Right ventricle myocardium inferior (tissue), 1 donor: ENCODE measurements around the gene LMAN1L. TPM values are rescaled to one million over a fixed set of nuclear protein-coding genes. Genes with fewer than 3 reads are reported as not detected.
"Not testable (repeated sequence)": the region's sequence is repeated elsewhere in the genome, so short reads cannot be mapped to it uniquely, and the experiment has no call there.

ENCODE experiments used
- ATAC-seq: fragments of 200-7000 bp; cut with Tn5 transposase; one replicate; pipeline ENCODE4 v1.9.1; 2020; ENCODE audit warnings: mild to moderate bottlenecking, moderate library complexity
- DNase-seq: peaks from one replicate; pipeline ENCODE4 v3.0.0; 2021; ENCODE audit errors: missing footprints
- intact Hi-C: fragments of 100-400 bp; cut with DNase I; formaldehyde crosslinking; loops from one replicate; pipeline ENCODE4 v1.11.0; 2022
- total RNA-seq: library from RNA; stranded (reverse); fragmentation: NEBNext Ultra II Directional; extraction: Animal tissue kit (Norgen Biotek cat#: 25700); gene quantifications from one replicate; pipeline ENCODE4 v1.2.1, GENCODE V29; 2021
- donor health status: DM: no; HTN: yes; CAD: no; lungs with severe emphysema.

The LMAN1L gene
- total RNA-seq, 1 donor from 2014 or later: 21.9 TPM

DNA sequence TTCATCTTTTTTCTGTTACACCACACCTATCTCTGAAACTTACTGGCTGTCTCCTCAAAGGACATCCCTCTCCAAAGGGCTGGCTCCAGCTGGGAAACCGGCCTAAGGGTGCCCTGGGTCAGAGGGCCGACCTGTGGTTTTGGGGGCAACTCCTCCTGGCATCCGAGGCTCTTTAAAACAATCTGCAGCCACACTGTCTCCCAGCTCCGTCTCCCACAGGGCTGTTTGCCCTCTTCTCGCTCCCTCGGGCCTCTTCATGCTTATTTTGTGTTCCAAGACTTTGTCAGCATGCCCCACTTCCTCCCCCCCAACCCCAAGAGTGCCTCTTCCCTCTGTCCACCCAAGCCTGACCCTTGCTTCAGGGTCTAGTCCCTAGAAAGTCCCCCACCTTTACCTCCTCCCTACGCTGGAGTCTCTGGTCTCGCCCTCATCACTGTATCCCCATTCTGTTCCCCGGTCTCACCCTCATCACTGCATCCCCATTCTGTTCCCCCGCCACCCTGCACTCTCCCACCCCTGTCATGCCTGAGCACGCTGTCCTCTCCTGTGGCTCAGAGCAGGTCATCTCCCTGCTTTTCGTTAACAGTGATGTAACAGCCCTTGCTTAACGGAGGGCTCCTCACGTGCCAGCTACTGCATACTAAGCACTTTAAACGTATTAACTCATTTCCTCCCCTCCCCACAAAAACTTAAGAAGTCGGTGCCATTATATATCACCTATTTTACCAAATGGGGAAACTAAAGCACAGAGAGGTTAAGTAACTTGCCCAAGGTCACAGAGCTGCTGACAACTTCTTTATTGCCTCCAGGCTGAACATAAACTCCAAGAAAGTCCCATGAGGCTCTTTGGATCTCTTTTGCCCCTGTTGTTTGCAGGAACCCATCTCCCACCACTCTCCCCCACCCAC, 31.9 kb upstream of the LMAN1L start:
- intact Hi-C loops: loop anchor here (5.0 kb wide), 1 partner anchor 52 kb away; no protein-coding TSS in a partner anchor
- no peak for ATAC-seq

GRCh38 chr15:74781431-74782258, 31.0 kb upstream of the LMAN1L start, which contains the start of gene CSK:
CSK (plus strand) TSS chr15:74782080; CDS start chr15:74798298, 16,218 bp downstream.
- intact Hi-C loops: loop anchor here (1.0 to 5.0 kb wide), 2 partner anchors 19 to 51 kb away; no protein-coding TSS in a partner anchor

More for the DNA sequence above, 31.9 kb upstream of the LMAN1L start:
- DNase-seq: no peak

GRCh38 chr15:74782259-74783071, 30.2 kb upstream of the LMAN1L start:
- intact Hi-C loops: loop anchor here (1.0 to 5.0 kb wide), 2 partner anchors 18 to 50 kb away; no protein-coding TSS in a partner anchor
- DNase-seq (peak; percentile 87), ATAC-seq (peak; percentile 5)

More at GRCh38 chr15:74781431-74782258, 31.0 kb upstream of the LMAN1L start, which contains the start of gene CSK:
- peak; percentile 64 for ATAC-seq
- peak; percentile 88 for DNase-seq

DNA sequence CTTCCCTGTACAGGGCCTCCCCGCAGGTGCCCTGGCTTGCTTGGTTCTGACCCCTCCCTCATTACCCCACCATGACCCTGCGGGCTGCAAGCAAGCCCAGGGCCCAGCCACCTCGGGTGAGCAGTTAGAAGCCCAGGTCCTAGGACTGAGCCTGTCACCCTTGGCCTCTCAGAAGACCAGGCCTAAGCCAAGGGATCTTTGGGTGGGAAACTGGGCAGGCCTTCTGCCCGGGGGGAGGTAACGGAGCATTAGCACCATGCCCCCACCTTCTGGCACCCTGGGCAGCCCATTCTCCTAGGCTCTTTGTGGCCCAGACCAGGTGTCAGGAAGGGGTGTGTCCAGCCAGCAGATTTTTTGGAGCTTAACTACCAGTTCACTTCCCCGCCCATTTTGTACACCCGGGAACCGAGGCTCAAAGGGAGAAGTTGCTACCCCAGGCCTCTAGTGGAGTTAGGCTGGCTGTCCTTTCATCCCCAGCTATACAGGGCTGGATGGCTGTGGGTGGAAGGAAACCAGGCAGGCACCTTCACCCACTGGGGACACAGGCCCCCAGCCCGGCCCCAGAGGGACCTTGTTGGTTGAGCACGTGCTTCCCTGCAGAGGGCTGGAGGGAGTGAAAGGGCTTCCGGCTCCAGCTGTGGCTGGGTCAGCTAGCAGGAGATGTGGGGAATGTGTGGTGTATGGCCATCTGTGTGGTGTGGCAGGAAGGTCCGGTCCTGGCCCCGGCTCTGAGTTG, 29.4 kb upstream of the LMAN1L start:
- intact Hi-C loops: loop anchor here (5.0 kb wide), 1 partner anchor 49 kb away; no protein-coding TSS in a partner anchor
- no peak for DNase-seq
- ATAC-seq: no peak

DNA sequence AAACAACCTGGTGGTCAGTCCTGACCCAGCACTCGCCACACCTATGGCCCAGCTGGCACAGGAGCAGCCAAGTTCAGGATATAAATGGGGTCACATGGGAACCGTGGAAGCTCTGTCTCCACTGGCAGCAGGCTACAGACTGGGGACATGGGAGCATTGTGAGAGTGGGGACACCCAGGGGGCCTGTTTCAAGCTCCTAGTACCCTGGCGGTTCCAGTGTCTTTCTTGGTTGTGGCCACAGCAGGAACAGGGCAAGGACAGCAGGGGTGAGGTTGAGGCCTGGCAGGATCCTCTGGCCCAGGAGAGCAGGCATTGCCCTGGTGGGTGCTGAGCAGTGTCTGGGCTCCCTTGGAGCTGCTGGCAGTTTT, 28.8 kb upstream of the LMAN1L start:
- ATAC-seq (no peak), DNase-seq (no peak)
- intact Hi-C loops: loop anchor here (5.0 kb wide), 1 partner anchor 49 kb away; no protein-coding TSS in a partner anchor

DNA sequence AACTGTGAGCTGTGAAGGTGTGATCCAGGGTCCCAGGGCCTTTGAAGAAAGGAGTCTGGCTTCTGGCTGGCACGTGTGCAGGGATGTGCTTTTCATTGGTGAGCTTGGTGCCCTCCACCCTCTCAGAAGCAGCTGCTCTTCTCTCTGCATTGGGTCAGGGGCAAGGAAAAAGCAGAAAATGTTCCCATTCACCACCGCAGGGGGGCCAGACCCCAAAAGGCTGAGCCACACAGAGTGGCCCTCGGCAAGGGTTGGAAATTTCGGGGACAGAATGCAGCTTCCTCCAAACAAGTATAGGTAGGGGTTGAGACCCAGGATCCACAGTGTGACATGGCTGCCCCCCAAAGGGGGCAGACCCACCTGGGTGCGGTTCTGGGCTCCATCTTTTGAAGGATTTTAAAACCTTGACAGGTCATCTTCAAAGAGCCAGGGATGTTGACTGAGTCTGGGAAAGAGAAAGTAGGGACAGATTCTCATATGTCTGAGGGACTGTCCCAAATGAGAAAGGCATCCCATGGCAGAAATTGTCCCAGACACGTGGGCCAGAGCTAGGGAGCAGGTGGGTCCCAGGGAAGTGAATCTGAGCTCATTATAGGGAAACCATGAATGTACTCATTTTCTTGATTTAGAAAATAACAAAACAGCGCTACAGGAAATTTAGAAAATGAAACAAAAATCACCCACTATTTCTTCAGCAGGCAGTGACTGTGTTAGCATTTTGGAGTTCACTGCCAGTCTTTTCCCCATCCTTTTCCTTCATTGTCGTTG, 28.0 kb upstream of the LMAN1L start:
- ATAC-seq: no peak
- intact Hi-C loops: loop anchor here (5.0 kb wide), 2 partner anchors 48 to 108 kb away; partner anchors contain the start of gene MPI

DNA sequence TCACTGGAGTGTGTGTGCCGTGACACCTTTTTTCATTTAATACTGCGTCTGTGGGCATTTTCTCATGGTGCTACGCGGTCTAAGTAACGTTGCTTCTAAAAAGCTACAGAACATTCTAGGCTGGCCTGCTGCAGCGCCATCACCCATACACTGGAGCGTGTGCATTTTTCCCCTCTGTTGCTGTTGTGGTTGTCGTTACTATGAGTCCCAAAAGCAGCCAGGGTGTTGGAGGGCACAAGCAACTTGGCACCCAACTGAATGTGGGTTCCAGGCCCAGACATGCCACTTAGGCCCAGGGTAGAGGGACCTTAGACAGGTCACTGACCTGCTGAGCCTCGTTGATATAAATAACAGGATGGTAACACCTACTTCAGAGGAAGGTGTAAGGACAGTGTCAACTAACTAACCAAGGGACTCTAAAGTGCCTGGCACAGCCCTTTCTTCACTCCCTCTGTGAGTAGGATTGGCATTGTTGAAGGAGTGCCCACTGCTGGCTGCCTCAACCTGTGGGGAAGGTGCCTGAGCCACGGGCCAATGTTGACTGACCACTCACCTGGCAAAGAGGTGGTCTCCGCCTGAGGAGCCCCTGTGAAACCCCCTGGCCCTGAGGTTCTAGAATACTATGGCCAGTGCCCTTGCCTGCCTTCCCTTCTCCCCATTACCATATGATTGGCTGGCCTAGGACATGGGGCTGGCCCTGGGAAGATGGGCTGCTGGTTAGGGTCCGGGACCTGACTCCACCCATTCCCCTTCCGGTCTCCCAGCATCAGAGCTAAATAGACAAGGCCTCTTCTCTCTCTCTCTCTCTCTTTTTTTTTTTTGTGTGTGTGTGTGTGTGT, 27.2 kb upstream of the LMAN1L start:
- DNase-seq: no peak
- peak; percentile 44 for ATAC-seq
- intact Hi-C loops: loop anchor here (5.0 kb wide), 1 partner anchor 107 kb away; the partner anchor contains the start of gene MPI

More for the DNA sequence above, 28.0 kb upstream of the LMAN1L start:
- DNase-seq: no peak

DNA sequence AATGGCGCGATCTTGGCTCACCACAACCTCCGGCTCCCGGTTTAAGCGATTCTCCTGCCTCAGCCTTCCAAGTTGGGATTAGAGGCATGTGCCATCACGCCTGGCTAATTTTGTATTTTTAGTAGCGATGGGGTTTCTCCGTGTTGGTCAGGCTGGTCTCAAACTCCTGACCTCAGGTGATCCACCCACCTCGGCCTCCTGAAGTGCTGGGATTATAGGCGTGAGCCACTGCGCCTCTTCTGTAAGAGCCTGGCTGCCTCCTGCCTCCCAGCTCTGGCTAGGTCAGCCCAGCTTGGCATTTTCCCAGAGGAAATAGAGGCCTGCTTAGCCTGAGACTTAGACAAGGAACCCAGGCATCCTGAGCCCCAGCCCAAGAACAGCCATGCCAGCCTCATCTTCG, 26.6 kb upstream of the LMAN1L start:
- intact Hi-C loops: loop anchor here (5.0 kb wide), 1 partner anchor 106 kb away; the partner anchor contains the start of gene MPI
- DNase-seq, ATAC-seq: not testable (repeated sequence)

- peak; percentile 1 for ATAC-seq
- peak; percentile 80 for DNase-seq
- intact Hi-C loops: loop anchor here (5.0 kb wide), 1 partner anchor 106 kb away; the partner anchor contains the start of gene MPI
Measured at GRCh38 chr15:74786551-74787165, 26.0 kb upstream of the LMAN1L start.

DNA sequence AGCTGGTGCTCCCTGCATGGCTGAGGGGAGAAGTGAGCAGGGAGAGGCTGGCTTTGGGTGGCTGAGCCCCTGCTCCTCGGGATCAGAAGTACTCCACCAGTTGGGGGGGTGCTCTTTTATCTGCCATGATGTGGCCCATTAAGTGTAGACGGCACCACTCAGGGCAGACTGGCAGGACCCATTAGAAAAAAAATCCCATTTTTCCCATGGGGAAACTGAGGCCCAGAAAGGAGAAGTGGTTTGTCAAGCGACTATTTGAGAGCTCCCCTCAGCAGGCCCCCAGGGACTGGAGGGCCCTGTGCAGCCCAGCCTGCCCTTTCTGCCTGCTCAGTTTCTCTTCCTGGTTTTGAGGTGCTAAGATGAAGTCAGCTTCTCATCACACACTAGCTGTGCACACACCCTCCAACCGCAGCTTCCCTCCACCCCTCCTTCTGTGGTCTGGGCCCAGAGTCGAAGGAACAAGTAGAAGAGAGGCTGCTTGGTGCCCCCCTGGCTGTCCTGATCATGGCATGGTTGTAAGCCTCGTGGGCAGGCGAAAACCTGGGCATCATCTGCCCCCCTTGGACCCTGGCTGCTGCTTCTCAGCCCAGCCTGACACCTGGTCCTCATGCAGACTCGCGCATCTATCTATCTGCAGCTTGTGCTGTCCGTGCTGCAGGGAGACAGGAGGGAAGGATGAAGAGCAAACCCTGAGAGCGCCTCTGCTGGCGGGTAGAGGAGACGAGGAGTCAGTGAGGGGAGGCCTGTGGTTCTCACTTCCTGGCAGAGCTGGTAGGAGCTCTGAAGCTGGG, 25.2 kb upstream of the LMAN1L start:
- DNase-seq: peak; percentile 88
- intact Hi-C loops: loop anchor here (5.0 kb wide), 1 partner anchor 105 kb away; the partner anchor contains the start of gene MPI
- peak; percentile 34 for ATAC-seq

DNA sequence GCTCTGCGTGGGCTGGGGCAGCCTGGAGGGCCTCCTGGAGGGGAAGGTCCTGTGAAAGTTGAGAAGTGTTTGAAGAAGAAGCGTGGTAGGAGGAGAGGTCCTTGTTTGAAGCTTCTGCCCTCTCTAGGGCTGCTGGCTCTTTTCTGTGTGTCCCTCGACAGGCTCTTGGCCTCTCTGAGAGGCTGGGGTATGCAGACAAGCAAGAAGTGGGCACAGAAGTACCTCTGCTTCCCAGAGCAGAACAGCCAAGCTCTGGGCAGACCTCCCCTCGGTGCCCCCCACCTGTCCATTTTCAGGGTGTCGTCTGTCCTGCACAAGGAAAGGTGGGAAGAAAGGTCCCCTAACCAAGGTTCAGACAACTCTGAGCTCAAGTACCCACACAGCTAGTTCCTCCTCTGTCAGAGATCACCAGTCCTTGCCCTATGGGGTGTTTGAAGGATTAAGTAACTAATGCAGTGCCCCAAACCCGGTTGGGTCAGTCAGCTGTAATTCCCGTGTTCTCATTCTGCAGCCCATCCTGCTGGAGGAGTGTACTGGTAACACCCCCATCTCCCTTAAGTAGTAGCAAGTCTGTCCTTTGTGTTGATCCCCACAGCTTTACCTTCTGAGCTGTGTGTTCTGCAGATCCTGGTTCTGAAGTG, 24.5 kb upstream of the LMAN1L start:
- no peak for ATAC-seq
- intact Hi-C loops: loop anchor here (5.0 kb wide), 1 partner anchor 104 kb away; the partner anchor contains the start of gene MPI
- DNase-seq: no peak

- DNase-seq (no peak), ATAC-seq (no peak)
- intact Hi-C loops: loop anchor here (5.0 kb wide), 1 partner anchor 104 kb away; the partner anchor contains the start of gene MPI
Measured at GRCh38 chr15:74788683-74789151, 23.9 kb upstream of the LMAN1L start.

- intact Hi-C loops: loop anchor here (5.0 kb wide), 1 partner anchor 103 kb away; the partner anchor contains the start of gene MPI
- DNase-seq (no peak), ATAC-seq (no peak)
Measured at GRCh38 chr15:74789171-74789631, 23.4 kb upstream of the LMAN1L start.

- ATAC-seq (no peak), DNase-seq (no peak)
- intact Hi-C loops: loop anchor here (5.0 kb wide), 1 partner anchor 103 kb away; the partner anchor contains the start of gene MPI
Measured at GRCh38 chr15:74789741-74790079, 22.9 kb upstream of the LMAN1L start.
